Activated B cell treated with CpG ODN at 0.5 μM for 24 hours (primary cell): ENCODE data around the gene NPAS3. TPM values are rescaled to one million over a fixed set of nuclear protein-coding genes. Genes with fewer than 3 reads are reported as not detected.

Source experiments
- ATAC-seq: fragments of 200-7000 bp; cut with Tn5 transposase; one replicate; pipeline ENCODE4 v1.10.0; 2021; ENCODE audit warnings: low read depth, mild to moderate bottlenecking, moderate library complexity
- CTCF ChIA-PET: fragments of 350-600 bp; sonication (Branson Sonifier 250); formaldehyde crosslinking; loops from one replicate; lab custom pipeline; 2021; ENCODE audit warnings: antibody characterized with exemption; lab: Charles Lee
- POLR2A ChIA-PET: fragments of 350-600 bp; sonication (Branson Sonifier 250); formaldehyde crosslinking; loops from one replicate; lab custom pipeline; 2021; ENCODE audit warnings: antibody characterized with exemption; lab: Charles Lee
- DNase-seq: peaks from one replicate; pipeline ENCODE4 v3.0.0; 2022
- H3K27ac Mint-ChIP-seq: one replicate; pipeline ENCODE4 v1.8.0; 2020; ENCODE audit warnings: mixed read lengths
- H3K27me3 Mint-ChIP-seq: one replicate; pipeline ENCODE4 v1.8.0; 2021; ENCODE audit warnings: mixed read lengths
- H3K36me3 Mint-ChIP-seq: one replicate; pipeline ENCODE4 v1.8.0; 2021; ENCODE audit warnings: low read depth, mixed read lengths
- H3K4me1 Mint-ChIP-seq: one replicate; pipeline ENCODE4 v1.8.0; 2021; ENCODE audit warnings: mixed read lengths
- H3K4me3 Mint-ChIP-seq: one replicate; pipeline ENCODE4 v1.8.0; 2020; ENCODE audit warnings: mild to moderate bottlenecking, mixed read lengths
- H3K9me3 Mint-ChIP-seq: one replicate; pipeline ENCODE4 v1.8.0; 2020; ENCODE audit warnings: mixed read lengths
- CTCF ChIP-seq: fragments of 200-600 bp; IDR thresholded peaks from one replicate; pipeline ENCODE4 v1.8.0; 2022; ENCODE audit warnings: antibody characterized with exemption, mild to moderate bottlenecking
- intact Hi-C: fragments of 100-400 bp; cut with micrococcal nuclease; formaldehyde crosslinking; loops from one replicate; pipeline ENCODE4 v1.15.1; 2024
- total RNA-seq: library from RNA; stranded (reverse); gene quantifications from 2 replicates; pipeline ENCODE4 v1.2.3, GENCODE V29; 2022

The NPAS3 gene
- total RNA-seq, 1 donor from 2014 or later = not detected

GRCh38 chr14:33309106-33309505 is 370.4 kb downstream of the NPAS3 start:
- ATAC-seq (no peak), DNase-seq (no peak)
- Mint-ChIP-seq H3K36me3 (no peaks in the 10 kb centered on the region), H3K27ac (no peak overlapping the region), H3K27me3 (no peaks in the 10 kb centered on the region), H3K4me3 (no peak overlapping the region), H3K4me1 (no peaks in the 10 kb centered on the region), H3K9me3 (peaks cover 2% of the 10 kb centered on the region)
- ChIA-PET POLR2A (no interaction called here), CTCF (no interaction called here)
- intact Hi-C loops = no loop called here
- no peak for TF ChIP-seq CTCF

GRCh38 chr14:33315217-33315616 is 376.5 kb downstream of the NPAS3 start:
- ATAC-seq (no peak), DNase-seq (no peak)
- intact Hi-C loops = no loop called here
- H3K27me3 Mint-ChIP-seq = no peaks in the 10 kb centered on the region
- H3K4me3 Mint-ChIP-seq = no peak overlapping the region
- POLR2A ChIA-PET = no interaction called here
- H3K4me1 Mint-ChIP-seq = no peaks in the 10 kb centered on the region
- no peak for TF ChIP-seq CTCF
- H3K36me3 Mint-ChIP-seq = no peaks in the 10 kb centered on the region
- H3K27ac Mint-ChIP-seq = no peak overlapping the region
- peaks cover 2% of the 10 kb centered on the region for H3K9me3 Mint-ChIP-seq
- CTCF ChIA-PET = no interaction called here

DNA sequence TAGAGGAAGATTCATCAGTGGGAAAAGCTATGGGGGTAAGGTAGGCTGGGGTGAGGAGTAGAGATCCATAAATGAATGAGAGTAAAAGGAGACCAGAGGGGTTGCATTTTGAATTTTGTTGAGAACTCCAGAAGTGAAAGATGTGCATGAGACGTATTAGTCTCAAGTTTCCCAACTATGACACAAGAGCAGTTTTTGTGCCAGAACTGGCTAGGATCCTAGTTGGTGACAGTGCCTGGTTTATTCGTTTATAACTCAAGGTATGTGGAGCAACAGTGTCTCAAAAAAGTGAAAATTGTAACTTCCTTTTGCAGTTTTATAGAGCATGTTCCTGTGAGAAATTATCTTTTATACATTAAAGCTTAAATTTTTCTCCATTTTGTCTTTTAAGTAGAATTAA is 377.0 kb downstream of the NPAS3 start:
- Mint-ChIP-seq H3K27me3 (no peaks in the 10 kb centered on the region), H3K4me1 (no peaks in the 10 kb centered on the region), H3K27ac (no peak overlapping the region), H3K4me3 (no peak overlapping the region), H3K9me3 (peaks cover 2% of the 10 kb centered on the region), H3K36me3 (no peaks in the 10 kb centered on the region)
- DNase-seq (no peak), ATAC-seq (no peak)
- intact Hi-C loops = no loop called here
- CTCF ChIA-PET = no interaction called here
- no peak for TF ChIP-seq CTCF
- POLR2A ChIA-PET = no interaction called here

GRCh38 chr14:33317675-33318074 is 379.0 kb downstream of the NPAS3 start:
- no peak for TF ChIP-seq CTCF
- intact Hi-C loops = no loop called here
- no peaks in the 10 kb centered on the region for H3K4me1 Mint-ChIP-seq
- no peak overlapping the region for H3K4me3 Mint-ChIP-seq
- DNase-seq = no peak
- H3K27ac Mint-ChIP-seq = no peak overlapping the region
- H3K36me3 Mint-ChIP-seq = no peaks in the 10 kb centered on the region
- H3K9me3 Mint-ChIP-seq = no peaks in the 10 kb centered on the region
- ATAC-seq = no peak
- no peaks in the 10 kb centered on the region for H3K27me3 Mint-ChIP-seq
- POLR2A ChIA-PET = no interaction called here
- CTCF ChIA-PET = no interaction called here

DNA sequence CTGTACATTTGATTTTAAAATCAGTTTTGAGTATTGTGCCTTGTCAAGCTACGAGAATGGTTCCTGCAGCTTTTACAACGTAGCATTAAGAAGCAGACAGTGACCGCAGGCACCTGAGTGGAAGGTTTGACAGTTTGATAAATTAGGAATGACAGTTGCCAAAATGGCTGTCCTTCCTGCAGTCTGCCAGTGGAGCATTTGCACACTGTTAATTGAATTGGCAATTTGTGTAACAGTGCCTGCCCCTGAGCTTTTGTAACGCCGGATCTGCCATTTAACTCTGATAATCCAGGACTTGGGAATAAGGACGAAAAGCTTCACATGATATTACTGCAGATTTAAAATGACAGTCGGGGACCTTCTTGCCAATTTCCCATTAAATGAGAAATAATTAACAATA is 385.3 kb downstream of the NPAS3 start:
- intact Hi-C loops = no loop called here
- ATAC-seq (no peak), DNase-seq (no peak)
- Mint-ChIP-seq H3K27ac (no peak overlapping the region), H3K4me1 (no peaks in the 10 kb centered on the region), H3K4me3 (no peak overlapping the region), H3K9me3 (no peaks in the 10 kb centered on the region), H3K27me3 (no peaks in the 10 kb centered on the region), H3K36me3 (no peaks in the 10 kb centered on the region)
- ChIA-PET POLR2A (no interaction called here), CTCF (no interaction called here)
- TF ChIP-seq CTCF = no peak
